ENCODE measurements around the gene PI16.

DNA sequence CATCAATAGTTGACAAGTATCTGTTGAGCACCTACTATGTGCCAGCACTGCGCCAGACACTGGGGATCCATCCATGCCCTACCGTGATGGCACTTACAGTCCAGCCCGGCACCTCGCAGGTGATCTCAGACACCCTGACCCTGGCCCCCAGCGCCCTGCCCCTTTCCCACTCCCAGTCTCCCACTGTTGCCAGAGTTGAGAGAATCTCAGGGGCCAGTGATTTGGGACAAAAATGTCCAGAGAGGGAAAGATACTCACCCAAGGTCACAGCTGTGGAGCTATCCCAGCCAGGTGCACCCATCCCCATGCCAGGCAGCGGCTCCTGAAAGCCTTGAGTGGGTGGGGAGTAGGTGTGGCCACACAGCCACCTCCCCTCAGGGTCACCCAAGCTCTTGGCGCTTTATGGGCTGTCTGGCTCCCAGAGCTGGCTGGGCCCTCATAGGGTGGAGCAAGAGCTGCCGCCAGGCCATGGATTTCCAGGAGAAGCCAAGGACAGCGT lies 3.3 kb downstream of the PI16 start:
- TF ChIP-seq, protein P1, sequence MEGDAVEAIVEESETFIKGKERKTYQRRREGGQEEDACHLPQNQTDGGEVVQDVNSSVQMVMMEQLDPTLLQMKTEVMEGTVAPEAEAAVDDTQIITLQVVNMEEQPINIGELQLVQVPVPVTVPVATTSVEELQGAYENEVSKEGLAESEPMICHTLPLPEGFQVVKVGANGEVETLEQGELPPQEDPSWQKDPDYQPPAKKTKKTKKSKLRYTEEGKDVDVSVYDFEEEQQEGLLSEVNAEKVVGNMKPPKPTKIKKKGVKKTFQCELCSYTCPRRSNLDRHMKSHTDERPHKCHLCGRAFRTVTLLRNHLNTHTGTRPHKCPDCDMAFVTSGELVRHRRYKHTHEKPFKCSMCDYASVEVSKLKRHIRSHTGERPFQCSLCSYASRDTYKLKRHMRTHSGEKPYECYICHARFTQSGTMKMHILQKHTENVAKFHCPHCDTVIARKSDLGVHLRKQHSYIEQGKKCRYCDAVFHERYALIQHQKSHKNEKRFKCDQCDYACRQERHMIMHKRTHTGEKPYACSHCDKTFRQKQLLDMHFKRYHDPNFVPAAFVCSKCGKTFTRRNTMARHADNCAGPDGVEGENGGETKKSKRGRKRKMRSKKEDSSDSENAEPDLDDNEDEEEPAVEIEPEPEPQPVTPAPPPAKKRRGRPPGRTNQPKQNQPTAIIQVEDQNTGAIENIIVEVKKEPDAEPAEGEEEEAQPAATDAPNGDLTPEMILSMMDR (IDR thresholded peaks at IDR 0.05) = no peak
- no peak for TF ChIP-seq ZFX (IDR thresholded peaks at IDR 0.05; ENCODE audit: borderline replicate concordance)

All from 22Rv1 (cell line).